Tibial nerve (tissue), 4 donors: ENCODE measurements around the gene SOWAHD.
"Not testable (repeated sequence)": the region's sequence is repeated elsewhere in the genome, so short reads cannot be mapped to it uniquely, and the experiment has no call there.

Experiments used
- CTCF ChIP-seq, 5 experiments: fragments of 200-600 bp in 3 of 5; fragments of 450-650 bp in 2 of 5; sonication (generic) in 3 of 5; IDR thresholded peaks; one replicate each; pipeline ENCODE4 v1.5.1; 2016 to 2019; ENCODE audit warnings: antibody characterized with exemption in 5 of 5, mild to moderate bottlenecking in 3 of 5, moderate library complexity in 2 of 5
- EP300 ChIP-seq, 2 donors: sonication (generic); formaldehyde crosslinking; IDR thresholded peaks; one replicate each; pipeline ENCODE4 v1.6.1; 2017; ENCODE audit warnings: antibody characterized with exemption in 2 of 2, mild to moderate bottlenecking in 1 of 2
- POLR2A ChIP-seq, 2 donors: fragments of 450-650 bp; IDR thresholded peaks; one replicate each; pipeline ENCODE4 v1.6.1; 2017; ENCODE audit warnings: antibody characterized with exemption in 2 of 2, mild to moderate bottlenecking in 2 of 2, moderate library complexity in 2 of 2

GRCh38 chrX:119750751-119751150 lies 7.6 kb upstream of the SOWAHD start:
- not testable (repeated sequence) for TF ChIP-seq CTCF, EP300, POLR2A (IDR thresholded peaks at IDR 0.05)
